DMS153 treated with DMSO at 0.1 percent for 48 hours (cell line): ENCODE results near the gene SOX14.

Experiments used
- DNase-seq: peaks from one replicate; lab custom pipeline; 2025; ENCODE audit not compliant: unreplicated experiment; lab: John Stamatoyannopoulos, UW

The SOX14 gene

DNA sequence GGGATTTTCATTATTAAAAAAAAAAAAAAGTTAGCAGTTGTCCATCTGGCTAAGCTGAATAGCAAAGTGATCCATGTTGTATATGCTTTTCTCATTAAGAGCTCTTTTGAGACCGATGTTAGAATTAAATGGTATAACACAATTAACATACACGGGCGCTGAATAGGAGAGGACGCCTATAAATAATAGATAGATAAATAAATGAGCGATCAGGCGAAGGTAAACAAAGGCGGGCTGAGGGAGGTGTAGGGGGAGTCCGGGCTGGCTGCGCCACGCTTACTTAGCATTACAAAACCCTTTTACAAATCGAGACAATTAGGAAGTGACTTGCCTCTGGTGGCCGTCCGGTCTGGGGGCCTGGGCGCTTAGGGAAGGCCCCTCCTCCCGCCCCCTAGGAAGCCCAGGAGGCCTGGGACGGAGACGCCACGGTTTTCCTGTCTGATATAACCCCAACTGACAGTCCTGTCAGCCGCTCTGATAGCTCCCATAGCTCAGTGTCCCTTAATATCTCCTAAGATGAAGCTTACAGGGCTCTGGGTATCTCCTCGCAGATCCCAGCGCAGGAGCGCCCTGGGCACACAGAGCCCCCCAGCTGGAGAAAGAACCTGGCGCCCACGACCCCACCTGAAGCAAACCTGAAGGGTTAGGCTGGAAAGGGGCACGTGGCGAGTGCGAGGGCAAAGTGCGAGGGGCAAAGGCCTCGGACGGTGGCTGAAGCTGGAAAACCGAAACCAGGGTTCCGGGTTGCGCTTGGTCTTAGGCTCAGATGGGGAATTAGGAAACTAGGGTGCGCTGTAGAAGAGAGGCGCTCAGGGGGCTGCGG, 3.6 kb downstream of the SOX14 start:
- no peak for DNase-seq

DNA sequence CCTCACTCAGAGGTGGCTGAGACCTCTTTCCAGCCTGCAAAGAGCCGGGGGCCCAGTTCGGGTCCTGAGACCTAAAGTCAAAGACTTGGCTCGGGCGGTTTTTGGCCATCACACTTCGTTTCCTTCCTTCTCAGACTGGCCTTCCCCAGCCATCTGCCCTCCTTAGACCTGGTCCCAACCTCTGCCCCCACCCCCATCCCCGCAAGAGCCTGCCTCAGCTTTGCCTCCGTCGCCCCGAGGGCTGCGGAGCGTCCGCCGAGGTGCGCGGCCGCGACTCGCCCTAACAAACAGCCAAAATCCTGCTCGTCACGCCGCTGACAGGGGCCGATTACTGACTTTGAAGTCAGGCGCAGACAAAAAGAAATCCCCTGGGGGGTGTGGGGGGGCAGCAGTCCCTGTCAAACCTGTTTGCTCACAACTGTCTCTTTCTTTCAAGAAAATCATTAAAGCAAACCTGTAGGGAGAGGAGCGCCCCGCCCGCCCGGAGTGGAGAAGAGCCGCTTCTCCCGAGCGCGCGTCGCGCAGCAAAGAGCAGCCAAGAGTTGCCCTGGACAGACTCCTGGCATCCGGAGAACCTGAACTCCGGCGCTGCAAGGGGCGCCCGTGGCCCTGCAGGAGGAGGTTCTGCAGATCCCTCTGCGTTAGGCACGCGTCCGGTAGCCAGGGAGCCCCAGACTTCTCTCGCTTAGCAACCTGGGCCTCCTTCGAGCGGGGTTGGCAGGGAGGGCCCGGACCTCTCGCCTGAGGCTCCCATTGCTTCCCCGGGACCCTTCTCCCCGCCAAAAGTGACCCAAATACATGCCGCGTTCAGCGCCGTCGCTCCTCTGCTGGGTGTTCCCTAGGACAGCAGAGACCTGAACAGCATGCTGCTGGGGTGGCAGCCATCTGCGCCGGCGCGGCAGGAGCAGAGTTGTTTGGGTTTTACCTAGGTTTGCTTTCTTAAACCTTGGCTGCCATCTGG, 4.5 kb downstream of the SOX14 start:
- DNase-seq: no peak

DNA sequence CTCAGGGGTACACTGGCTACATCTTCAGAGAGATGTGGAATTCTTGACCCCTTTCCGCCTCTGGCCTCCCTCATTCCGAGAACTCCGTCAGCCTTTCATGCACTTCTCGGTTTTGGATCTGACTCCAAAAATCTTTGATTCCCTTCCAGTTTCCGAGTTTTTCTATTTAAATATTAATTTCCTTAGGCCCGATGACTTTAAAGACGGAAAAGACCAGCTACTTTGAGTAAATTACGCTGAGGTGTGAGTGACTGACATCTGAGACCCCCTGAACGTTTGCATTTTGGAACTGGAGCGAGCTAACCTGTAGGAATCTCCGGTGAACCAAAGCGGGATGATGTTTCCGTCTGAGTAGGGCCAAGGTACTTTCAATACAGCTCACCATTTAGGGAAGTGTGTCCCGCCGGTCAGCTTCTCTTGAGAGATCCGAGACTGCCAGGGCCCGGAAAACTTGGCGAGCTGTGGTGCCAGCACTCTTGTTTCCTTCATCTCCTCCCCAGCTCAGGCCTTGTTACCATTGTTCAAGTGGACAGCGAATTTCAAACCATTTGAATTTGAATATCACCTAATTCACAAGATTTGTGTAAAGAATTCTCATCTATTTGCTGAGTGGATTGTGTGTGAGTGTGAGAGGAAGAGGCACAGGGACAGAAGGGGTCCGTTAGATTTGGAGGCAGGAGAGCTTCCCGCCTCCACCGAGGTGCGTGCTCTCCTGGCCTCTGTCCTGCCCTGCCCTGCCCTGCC, 5.4 kb downstream of the SOX14 start:
- no peak for DNase-seq

DNA sequence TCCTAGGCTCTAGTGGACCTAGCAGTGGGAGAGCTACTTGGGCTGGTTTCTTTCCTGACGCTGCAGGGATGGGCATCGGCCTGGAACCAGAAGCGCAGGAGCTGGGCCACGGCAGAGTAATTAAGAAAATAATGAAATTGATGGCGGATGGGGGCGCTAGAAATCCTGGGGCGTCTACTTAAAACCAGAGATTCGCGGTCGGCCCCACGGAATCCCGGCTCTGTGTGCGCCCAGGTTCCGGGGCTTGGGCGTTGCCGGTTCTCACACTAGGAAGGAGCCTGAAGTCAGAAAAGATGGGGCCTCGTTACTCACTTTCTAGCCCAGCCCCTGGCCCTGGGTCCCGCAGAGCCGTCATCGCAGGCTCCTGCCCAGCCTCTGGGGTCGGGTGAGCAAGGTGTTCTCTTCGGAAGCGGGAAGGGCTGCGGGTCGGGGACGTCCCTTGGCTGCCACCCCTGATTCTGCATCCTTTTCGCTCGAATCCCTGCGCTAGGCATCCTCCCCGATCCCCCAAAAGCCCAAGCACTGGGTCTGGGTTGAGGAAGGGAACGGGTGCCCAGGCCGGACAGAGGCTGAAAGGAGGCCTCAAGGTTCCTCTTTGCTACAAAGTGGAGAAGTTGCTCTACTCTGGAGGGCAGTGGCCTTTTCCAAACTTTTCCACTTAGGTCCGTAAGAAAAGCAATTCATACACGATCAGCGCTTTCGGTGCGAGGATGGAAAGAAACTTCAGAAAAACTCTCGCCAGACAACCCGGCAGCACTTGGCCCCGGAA, 6.1 kb downstream of the SOX14 start:
- no peak for DNase-seq

DNA sequence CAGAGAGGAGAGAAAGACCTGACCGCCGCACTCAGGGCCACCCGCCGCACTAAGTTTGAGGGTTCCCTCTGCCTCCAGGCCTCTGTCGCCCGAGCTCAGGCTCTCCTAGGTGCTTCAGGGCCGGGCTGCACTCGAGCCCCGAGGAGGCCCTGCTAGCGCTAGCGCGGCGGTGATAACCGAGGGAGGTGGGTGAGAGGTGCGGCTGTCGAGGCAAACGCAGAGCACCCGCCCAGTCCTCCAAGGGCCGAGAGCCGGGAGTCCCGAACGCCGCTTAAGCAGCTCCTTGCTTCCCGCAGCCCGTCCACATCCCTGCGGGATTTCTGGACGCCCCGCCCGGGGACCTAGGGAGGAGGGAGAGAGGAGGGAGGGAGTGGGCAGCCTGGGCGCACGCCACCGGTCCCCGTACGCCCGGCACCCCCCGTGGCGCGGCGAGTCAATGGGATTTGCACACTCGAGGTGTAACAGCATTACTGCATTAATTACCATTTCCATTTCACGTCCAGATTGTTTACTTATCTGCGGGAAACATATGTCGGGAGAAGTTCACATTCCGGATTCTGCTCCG, 6.8 kb downstream of the SOX14 start:
- DNase-seq: no peak

DNA sequence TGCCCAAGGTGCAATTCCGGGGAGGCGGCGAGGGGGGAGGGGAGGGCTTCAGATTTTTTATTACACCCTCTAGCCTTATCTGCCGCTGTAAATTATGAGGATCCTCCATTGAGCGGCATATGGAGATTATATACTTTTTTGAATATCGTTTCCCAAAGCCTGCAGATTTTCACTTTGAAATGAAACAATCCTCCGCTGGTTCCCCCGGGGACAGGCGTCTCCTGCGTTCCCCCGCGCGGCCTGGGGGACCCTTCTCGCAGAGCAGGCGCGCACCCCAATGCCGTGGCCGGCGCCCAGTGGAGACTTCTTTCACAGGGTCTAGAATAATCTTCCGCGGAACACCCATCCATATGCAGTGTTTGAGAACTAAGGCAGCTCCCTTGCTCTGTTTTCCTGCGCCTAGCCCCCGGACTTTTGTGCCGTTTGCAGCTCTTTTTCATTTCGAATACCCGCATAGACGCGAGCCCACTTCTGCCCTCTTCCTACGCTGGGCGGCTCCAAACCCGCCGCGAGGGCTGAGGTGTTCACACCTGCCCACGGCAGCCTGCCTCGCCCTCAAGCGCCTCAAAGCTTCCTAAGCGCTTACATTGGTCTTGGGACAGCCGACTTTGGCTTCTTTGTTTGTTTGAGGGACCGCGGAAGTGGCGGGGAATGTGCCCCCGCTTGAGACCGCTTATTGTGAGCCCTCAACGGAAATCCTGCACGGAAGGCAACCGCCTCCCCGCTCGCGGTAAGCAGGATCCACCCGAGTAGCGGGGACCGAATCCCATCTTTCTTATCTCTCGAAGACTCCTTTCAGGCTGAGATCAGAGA, 7.5 kb downstream of the SOX14 start:
- no peak for DNase-seq

DNA sequence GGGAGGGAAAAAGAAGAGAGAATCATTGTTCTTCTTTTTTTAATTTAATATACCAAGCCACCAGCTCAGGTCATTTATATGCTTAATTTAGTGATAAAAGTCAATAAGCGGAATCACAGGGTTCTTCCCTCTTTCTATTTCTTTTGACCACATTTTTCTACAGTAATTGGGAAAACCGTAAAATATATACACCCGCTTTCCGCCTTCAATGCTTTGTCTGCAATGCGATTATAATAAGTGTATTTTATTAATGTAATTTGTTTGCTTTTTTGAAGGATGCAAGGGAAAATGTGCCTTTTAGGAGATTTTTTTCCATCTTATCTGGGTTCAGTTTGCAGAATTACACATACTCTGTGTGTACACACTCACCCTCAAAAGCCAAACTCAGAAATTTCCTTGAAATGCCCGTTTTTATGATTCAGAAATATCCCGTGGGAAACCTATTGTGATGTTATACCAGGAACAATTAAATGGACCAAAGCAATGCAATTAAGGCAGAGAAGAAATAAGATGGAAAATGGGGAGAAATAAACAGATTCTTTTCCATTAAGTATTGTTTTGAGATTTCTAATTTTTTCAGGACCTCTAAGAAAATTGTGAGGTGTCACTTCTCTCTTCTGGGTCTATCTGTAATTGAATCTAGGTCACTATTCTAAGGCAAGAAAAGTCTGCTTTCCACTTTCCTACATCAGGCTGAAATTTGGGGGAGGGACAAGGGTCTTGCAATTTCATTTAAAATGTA, 8.3 kb downstream of the SOX14 start:
- no peak for DNase-seq

DNA sequence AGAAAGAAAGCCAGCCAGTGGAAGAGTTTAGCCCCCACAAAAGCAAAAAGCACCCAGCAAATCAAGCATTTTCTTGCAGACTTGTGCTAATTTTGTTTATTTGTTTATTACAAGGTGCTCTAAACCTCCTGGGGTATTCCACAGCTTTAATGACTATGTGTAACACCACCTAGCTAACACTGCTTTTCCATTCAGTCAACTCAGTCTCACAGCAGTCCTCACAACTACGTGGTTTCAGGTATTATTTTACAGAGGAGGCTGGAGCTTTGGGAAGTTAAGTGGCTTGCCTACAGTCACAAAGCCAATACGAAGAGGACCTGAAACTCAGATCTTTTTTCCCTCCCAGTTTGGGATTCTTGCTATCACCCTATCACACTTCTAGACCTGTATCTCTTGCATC, 14.8 kb downstream of the SOX14 start:
- no peak for DNase-seq

DNA sequence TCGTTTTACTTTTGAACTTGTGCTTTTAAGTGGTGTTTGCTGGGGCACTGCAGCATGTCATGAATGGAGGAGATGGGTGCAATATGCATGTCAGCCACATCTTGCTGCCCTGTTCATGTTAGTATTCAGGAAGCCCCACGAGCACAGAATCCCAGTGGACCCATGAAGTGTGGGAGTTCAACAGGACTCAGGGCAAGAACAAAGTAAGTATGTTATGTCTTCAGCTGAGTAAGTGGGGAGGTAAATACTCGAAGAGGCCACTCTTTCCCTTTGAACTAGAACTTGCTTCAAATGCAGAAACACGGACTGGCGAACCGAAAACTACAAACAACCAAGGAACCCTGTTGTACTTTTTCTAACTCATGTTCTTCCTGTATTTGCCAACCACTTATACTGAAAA, 23.4 kb downstream of the SOX14 start:
- DNase-seq: no peak

DNA sequence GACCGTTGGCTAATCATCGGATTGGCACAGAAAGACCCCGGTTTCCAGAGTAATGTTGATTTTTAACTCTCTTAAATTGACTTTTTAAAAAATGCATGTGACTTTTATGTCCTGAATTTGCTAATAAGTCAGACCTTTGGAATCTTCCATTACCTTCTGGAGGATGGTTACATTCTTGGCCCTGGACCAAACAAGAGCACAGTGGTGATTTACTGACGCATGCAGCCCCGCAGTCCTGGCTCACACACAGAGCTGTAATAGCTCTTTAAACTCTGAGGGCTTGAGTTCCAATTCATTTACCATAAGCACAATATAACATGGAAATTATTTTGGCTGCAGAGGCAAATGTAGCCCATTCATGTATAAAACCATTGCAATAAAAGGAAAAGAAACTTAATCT, 25.1 kb downstream of the SOX14 start:
- no peak for DNase-seq

DNA sequence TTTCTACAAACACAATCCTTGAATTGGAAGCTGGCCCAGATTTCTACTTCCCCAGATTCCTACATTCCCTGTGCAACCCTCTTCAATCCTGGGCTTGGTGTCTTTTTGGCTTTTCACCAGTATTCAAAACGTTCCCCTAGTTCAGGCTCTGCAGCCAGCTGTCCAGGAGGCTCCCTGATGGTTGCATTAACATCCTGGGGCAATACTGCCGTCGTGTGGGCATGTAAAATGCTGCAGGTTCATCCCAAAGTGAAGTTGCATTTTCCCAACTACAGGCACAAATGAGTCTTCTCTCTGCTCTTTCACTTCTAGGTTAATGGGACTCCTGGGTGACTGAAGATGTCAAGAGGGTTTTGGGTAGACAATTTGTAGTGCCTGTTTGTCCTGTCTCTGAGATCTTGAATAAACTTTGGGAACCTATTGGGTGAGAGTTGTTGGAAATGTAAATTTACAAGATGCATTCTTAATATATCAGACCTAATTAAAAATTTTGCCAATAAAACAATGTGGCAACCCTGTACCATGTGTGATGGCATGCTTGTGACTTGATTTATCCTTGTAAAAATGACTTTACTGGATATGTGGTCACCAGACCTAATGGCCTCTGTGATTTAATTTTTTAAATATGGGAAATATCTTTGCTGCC, 28.6 kb downstream of the SOX14 start:
- DNase-seq: no peak

DNA sequence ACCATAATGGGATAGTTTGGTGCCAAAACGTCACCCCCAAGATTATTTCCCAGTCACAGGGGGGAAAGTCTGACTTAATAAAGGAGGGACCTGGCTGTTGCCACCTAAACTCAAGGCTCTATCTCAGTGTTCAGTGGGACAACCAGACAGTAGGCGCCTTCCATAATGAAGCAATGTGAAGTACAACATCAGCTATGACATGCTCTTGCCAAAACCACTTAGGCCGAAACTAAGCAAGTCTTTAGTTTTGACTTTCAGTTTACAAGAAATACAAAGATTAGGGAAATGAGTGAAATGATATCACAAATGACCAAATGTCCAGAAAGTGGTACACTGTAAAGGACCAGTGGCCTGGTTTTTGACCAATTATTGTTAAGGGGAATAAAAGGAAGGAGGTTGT, 32.9 kb downstream of the SOX14 start:
- no peak for DNase-seq

DNA sequence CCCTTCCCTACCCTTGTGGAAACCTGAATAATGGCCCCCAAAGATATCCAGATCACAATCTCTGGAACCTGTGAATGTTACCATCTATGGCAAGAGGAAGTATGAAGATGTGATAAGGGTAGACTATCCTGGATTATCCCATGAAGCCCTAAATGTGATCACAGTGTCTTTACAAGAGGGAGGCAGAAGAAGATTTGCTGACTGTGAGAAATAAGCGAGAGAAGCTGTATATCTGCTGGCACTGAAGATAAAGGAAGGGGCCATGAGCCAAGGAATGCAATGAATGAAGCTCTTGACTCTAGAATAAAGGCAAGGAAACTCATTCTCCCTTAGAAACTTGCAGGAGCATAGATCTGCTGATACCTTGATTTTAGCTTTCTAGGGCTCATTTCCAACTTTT, 39.1 kb downstream of the SOX14 start:
- no peak for DNase-seq

DNA sequence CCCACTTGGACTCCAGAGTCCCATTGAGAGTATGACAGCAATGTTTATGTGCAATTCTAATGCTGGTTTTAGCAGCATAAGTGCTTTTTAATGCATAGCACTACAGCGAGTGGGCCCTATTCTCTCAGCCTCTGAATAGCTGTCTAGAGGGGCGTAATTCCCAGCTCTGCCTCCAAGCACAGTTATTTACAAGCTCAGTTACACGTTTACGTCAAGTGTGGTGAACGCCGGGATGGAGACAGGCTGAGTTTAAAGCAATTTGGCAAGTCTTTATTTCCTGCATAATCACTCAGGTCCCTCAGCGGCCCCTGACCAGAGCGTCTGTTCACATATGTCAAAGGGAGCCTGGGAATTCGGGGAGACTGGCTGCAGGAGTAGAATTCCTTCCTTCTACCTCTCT, 43.9 kb downstream of the SOX14 start:
- DNase-seq: no peak

DNA sequence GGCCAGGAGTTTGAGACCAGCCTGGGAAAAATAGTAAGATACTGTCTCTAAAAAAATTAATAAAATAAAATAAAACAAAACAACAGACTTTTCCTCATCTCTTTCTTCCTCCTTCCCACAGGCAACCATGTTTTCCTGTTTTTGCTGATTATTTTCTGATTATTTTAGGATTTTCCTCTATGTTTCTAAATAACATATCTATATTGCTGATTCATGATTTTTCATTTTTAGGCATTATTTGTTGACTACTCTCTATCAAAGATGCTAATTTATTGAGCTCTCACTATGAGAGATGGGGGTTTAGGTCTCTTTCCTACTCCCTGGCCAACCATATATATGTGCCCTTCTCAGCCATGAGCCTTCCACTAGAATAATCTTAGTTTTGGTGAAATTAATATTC, 45.4 kb downstream of the SOX14 start:
- DNase-seq: no peak

DNA sequence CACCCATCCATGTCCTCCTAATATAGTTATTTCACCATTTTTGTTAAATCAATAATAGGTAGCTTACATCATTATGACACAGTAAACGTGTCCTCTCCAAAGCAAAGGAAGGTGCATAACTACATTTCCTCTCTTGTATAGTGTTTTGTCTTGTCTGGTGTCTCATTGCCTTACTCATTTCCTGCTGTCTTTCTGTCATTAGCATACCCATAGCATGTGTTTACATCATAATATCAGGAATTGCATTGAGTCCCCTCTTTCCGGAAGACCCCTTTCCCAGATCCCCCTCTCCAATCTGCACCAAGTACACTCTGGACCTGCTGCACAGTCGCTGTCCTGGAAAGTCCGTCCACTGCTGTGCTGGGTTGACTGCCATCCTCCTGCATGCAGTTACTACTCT, 47.9 kb downstream of the SOX14 start:
- DNase-seq: no peak

DNA sequence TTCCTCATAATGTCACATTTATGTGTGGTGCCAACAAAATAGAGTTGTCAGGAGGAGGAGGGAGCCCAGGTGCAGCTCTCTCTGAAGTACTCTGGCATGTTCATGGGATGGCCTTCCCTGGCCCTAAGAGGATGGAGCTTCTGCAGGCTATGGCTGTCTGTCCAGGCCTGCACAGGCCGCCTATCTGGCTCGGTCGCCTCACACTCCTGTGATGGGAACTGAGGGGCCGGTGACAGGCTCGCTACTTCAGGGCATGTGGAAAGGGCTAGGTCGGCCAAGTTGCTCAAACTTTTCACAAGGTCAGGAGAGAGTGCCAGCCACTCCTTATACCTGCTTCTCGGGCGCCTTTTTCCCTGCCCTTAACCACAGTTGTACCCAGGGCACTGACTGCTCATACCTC, 51.1 kb downstream of the SOX14 start:
- DNase-seq: no peak
